ENCODE data around the gene PUM2.
A peak's percentile ranks its signal among the peaks of the same experiment; 100 is the strongest.

PUM2 gene

DNA sequence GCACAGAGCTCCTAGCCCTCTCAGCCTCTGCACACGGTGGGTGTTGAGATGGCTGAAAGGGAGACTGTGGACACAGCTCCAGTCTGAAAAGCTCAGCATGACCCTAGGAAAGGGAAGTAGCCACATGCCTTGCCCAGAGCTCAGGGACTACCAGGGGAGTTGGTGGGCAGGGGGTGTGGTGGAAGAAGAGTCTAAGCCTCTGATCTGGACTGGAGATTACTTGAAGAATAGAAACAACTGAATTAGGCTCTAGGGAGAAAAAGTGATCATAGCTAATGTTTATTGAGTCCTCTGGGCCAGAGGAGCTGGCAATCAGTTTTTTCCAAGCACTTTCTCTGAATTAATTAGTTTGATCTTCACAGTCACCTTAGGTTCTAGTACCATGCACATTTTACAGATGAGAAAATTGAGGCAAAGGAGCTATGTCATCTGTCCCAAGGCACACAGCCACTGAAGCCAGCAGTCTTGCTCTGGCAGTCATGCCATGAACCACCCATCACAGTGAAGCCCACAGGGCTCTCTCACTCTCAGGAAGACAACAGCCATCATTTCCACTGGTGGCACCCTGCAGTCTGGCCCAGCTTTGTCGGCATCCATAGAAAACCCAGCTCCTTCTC, 136.0 kb downstream of the PUM2 start:
- DNase-seq, result no peak

DNA sequence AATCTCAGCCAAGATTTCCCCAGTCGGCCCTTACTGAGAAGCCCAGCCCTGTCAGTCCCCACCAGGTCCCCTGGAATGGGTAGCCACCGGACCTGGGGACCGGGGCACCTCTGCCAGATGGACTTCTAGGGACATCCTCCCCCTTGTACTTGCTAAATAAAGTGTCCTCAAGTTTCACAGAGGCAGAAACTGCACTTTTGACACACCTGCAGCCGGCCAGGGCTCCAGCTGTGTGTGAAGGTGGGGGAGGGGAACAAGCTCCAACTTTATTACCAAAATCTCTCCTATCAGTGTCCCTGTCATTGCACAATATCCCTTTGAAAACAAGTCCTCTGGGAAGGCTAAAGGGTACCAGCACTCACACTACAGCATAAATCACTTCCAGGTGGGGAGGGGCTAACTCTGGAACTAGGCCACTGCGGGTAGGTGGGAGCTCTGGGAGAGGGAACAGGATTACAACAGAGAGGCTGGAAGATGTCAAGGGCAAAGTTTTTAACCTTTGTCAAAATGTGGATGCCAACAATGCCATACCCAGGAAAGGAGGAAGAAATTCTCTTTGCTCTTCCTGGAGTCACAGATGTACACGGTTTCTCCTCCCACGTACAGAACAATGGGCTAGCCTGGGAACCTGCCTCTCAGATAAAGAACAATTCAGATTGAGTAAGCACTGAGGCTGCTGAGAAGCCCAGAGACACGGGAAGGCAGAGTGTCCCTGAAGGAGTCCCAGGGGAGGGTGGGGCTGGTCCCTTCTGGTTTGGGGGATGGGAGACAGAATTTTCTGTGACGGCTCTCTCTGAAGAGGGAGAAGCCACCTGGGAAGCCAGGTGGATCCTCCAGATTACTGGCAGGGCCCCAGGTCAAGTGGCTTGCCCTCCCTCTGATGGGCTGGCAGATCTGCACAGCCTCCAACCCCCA, 136.7 kb downstream of the PUM2 start:
- peak; percentile 55 to 99 (median 85) for DNase-seq

DNA sequence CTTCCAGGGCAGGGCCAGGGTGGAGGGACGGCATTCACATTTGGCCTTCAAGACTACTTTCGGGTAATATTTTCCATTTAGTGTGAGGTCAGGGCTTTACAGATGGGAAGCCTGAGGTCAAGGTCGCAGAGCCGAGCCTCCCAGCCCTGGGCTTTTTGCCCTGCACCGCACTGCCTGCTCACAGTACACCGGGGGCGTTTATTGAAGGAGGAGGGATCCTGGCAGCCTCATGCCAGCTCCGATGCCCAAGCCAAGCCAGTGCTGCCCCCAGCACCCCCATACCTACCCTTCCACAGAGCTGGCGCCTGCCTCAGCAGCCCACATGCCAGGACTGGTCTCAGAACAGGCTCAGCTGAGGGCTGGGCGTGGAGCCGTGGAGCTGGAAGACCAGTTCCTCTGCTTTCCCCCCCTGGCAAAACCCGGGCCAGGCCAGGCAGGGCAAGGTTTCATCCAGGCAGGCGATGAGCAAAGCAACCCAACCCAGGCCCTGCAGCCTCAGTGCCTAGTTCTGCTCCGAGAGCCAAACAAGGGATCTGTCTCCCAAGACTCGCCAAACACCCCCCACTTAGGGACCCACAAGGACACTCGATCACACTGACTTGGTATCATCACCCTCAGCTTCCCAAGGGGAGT, 137.7 kb downstream of the PUM2 start:
- no peak for DNase-seq

DNA sequence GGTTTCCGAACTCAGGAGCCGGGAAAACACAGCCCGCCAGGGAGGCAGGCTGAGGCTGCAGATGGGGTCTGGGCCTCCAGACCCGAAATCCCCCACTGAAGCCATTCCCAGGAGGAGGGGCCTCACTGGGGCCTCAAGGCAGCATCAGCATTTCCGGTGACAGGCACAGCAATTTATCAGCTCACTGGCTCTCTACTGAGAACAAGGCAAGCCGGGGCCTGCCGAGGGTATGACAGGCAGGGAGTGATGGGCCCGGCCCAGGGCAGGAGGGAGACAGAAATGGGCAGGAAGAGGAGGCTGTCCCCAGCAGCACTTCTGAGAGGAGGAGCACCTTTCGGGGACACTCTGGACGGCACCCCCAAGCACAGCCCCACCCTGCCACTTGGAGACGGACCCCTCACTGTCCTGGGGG, 138.2 kb downstream of the PUM2 start:
- DNase-seq, result peak in 1 of 3 experiments; percentile 69

DNA sequence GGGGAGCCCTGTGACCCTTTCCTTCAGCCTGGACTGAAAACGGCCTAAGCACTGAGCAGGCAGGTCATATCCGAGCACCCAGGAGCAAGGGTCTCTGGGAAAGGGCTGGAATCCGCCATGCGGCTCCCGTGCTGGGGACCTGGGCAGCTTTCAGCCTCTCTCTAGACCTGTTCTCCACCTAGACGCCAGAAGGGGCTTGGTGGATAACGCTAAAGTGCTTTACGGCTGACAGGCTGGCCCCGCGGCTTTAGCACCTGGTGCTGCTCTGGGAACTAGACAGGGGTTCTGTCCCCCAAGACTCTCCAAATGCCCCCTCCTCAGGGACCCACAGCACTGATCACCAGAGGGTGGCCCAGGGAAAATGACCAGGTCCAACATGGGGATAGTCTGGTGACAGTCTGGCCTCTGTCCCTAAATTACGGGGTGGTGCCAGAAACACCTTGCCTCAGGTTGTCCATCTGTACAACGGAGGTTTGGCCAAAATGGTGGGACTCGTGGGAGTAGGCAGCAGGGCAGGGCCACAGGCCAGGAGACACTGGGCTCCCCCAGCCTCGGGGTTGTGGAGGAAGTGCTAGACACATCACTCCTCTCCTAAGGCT, 138.7 kb downstream of the PUM2 start:
- no peak for DNase-seq

DNA sequence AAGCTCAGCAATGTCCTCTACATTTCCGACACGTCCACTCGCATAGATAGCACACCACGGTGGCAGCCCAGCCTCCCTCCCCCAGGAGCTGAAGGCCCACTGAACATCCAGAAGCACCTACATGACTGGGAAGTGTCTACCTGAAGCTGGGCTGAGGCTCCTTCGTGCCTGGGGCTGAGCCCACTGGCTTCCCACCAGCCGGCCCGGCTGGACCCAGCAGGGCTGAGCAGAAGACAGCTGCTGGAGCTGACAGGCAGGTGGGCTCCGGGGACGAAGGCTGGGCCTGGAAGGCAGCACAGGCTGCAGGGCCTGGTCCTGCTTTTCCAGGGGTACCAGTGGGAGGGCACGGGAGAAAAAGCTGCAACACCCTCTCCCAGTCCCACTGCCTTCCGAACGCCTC, 139.2 kb downstream of the PUM2 start:
- DNase-seq, result no peak

DNA sequence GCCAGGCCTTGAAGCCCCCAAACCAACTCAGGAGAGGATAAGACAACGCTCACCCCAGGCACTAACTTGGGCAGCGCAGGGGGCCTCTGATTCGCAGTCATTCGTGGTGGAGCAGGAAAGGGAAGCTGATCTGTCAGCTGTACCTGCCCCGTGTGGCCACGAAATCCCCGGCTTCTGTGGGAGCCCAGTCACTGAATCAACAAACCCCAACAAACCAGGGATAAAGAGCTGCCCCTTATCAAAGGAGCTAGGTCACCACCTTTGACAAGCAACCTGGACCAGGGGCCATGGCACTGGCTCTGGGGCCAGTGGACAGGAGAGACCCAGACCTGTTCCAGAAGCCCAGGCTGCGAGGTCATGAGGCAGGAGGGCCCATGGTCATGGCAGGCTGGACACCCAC, 140.2 kb downstream of the PUM2 start:
- no peak for DNase-seq

DNA sequence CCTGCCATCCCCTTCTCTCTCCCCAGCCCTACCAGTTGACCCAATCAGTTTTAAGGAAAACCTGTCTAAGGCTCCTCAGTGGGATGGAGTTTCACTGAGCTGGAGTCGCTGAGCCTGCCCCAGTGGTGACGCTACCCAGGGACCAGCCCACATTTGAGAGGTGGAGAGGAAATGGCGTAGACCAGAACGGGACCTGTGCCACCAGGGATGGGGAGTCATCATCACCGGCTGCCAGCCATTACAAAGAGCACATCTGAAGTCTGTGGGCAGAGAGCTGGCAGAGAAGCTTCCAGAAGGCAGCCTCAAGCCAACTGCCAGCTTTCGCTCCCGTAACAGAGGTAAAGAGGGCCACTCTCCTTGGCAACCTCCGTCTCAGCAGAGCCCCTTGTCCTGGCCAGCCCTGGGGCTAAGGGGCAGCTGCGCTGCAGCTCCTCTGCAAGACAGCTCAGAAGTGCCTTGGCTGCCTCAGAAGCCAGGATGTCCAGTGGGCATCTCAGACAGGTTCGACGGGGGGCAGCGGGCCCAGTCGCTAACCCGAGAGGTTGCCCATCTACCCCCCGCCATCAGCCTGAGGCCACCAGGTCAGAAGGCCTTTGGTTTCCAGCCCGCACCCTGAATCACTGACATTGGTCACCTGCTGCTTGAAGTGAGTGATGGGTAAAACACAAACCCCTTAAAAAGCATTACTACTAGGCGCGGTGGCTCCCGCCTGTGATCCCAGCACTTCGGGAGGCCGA, 141.1 kb downstream of the PUM2 start:
- no peak for DNase-seq

DNA sequence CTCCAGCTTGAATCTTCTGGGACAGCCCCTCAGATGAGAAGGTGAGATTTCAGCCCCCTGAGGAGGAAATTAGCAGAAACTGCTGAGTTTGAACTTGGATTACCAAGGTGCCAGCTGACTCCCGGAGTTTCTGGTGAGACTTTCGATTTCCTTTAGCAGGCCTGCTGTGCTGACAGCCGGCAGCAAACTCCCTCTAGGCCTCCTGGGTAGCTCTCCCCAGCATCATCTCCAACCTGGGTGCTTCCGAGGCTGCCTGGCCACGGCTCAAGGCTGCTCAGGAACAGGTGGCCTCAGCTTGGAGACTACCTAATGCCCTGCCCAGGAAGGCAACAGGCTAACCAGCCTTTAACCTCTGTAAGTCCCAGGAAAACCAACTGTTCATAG, 142.2 kb downstream of the PUM2 start:
- DNase-seq, result peak in 1 of 3 experiments; percentile 29

DNA sequence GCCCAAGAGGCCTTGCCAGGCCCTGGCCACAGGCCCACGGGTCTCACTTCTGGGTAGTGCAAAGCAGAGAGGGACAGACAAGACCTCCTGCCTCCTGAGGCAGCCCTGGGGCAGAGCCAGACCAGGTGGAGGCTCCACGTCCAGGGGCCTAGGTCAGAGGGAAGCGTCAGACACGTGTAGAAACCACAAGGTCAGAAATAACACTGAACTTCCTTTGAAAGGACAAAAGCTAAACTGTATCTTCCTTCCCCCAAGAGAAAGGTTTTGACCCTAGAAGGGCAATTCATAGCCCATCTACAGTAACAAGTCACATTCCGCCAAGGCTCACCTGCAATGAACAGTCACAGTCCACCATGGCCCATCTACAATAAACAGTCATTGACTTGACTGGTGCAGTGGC, 143.6 kb downstream of the PUM2 start:
- no peak for DNase-seq

DNA sequence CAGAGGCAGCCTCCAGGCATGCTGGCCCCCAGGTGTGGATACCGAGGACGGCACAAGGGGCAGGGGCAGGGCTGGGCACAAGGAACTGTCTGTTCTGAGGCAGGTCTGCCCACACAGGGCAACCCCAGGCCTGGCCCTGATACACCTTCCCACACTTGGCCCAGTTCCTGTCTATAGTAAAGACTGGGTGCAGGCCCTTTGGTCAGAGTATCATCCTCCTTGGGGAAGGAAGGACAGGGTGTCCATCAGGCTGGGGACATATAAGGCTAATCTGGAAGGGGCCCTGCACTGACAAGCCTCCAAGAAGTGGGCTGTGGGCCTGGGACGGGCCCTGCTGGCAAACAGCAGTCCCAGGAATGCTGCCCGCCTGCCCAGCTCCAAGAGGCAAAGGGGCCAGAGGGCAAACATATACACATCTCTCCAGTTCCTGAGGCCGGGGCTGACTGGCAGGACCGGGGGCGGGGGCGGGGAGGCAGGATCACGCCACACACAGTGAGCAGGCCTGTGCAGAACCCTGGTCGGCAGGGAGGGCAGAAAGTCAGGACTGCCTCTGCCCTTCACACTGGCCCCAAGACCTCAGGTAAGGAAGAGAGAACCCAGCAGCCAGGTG, 144.6 kb downstream of the PUM2 start:
- no peak for DNase-seq

DNA sequence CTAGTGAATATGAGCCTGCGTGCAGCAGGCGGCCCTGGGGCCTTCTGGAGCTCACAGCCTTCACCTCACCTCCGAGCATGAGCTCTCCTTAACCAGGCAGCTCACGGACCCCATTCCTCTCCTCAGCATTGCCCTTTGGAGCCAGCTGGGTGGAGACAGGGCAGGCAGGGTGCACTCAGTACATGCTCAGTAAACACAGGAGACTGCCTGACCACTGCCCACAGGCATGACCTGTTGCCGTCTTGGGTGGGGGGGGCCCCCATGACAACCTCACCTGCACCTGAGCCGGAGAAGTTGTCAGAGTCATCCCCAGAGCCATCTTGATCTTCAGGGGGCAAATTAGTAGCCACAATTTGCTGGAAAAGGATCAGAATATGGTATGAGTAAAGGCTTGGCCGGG, 145.6 kb downstream of the PUM2 start:
- DNase-seq, result no peak

DNA sequence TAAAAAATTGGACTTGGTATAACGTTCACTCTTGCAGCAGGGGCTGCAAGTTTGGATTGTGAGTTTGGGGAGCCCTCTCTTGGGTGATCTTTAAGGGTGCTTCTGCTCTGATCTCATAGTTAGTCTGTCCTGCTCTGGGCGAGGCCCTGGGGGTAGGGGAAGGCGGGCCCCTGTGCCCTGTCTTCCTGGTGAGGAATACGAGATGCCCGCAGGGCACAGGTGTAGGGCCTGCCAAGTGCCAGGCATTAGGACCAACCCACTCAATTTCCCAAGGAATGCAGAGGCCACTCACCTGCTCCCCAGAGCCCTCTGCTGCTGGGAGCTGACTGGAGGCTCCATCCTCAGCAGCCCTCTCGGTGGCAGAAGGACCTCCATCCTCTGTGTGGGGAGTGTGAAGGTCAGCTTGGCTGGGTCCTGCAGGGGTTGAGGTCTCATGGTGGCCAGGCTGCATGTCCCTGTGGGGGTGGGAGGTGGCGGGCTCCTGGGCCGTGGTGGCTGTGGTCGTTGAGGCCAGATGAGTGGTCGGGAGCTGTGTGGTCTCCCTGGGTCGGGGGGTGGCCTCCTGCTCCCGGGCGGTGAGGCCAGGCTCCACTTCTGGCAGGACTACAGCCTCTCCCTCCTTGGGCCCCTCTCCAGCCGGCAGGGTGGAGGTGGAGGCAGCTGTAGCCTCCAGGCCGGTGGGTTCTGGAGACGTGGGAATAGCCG, 147.0 kb downstream of the PUM2 start:
- no peak for DNase-seq

DNA sequence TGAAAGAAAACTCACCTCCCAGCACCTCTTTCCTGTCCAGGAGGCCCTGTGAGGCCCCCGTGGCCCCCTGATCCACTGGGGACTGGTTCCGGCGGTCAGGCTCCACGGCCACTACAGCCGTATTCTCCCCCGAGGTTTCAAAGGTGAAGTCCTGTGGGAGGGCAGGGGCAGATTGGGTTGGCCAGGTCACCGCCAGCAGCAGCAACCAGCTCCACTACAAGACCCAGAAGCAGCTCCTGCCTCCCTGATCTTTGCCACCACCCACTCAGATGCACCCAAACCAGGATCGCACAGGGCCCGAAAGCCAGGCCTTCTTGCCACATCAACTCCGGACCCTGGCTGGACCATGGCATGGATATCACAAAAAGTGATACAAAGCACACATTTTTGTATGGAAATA, 147.6 kb downstream of the PUM2 start:
- DNase-seq, result no peak

DNA sequence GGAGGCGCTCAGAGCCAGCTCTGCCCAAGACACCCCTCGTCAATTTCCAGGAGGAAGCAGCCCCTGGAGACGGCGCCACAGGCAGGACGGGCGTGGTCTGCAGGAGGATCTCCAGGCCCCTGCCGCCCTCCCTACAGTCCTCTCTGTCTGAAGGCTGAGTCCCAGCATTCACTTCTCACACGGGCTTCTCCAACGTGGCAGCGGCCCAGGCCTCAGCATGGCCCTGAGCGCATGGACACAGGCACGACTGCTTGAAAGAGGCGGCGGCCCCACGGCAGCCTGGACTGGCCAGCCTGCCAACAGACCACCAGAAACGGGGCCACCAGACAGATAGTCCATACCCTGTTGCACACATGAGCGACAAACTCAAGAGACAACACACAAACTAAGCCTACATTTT, 149.0 kb downstream of the PUM2 start:
- DNase-seq, result no peak

DNA sequence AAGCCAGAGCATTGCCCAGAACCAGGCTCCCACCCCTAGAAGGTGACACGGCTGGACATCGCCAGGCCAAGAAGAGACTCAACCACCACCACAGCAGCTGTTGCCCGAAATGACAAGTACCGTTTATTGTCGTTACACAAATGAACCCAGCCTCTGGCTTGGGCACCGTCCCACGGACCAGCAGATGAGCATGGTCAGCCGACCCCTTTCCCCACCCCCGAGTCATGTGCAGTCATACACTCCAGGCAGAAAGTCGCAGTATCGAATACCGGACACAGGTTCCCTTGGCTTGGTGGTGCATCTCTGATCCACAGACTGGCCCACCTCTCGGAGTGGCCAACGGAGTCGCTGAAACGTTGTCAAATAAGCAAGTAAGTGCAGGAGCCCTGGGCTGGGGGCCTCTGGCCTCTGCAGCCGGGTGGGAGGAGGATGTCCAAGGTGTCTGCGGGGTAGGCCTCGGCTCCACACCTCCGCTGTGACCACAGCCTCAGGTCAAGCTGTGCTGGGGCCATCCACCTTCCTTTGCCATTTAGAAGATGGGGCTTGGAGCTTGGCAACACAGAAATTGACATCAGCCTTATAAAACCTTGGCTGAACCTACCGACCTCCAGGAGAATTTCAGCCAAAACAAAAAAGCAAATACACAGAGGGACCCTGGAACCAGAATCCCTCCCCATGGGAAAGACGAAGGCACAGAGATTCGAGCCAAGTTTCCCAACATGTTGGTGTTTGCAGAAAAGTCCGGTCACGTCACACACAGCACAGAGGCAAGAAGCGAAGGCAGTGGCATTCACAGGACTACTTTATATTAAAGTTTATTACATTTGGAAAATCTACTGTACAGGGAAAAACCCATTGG, 149.7 kb downstream of the PUM2 start:
- DNase-seq, result no peak

DNA sequence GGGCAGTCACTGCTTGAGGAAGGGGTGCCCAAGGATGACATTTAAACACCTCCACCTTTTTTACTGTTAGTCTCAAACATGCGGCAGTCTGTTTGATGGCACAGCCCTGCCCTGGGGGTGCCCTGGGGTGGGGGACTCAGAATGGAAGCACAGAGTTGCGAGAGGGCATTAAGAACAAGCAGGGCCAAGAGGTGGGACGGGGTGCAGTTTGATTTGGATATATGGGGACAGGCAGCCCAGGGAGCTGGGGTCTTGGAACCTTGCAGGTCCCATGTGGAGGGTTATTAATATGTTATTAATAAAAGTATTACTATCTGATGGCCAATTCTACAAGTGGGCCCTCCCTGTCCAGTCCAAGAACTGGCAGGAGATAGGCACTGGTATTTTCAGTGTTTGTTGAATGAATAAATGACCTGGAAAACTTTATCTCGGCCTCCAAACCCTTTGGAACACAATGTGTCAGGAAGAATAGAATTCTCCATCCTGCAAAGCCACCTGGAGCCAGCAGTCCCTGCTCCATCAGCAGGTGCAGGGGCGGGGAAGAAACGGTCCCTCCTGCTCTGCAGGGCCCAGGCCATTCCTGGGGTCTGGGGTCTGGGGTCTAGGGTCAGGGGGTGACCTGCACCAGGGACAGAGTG, 150.9 kb downstream of the PUM2 start:
- no peak for DNase-seq

DNA sequence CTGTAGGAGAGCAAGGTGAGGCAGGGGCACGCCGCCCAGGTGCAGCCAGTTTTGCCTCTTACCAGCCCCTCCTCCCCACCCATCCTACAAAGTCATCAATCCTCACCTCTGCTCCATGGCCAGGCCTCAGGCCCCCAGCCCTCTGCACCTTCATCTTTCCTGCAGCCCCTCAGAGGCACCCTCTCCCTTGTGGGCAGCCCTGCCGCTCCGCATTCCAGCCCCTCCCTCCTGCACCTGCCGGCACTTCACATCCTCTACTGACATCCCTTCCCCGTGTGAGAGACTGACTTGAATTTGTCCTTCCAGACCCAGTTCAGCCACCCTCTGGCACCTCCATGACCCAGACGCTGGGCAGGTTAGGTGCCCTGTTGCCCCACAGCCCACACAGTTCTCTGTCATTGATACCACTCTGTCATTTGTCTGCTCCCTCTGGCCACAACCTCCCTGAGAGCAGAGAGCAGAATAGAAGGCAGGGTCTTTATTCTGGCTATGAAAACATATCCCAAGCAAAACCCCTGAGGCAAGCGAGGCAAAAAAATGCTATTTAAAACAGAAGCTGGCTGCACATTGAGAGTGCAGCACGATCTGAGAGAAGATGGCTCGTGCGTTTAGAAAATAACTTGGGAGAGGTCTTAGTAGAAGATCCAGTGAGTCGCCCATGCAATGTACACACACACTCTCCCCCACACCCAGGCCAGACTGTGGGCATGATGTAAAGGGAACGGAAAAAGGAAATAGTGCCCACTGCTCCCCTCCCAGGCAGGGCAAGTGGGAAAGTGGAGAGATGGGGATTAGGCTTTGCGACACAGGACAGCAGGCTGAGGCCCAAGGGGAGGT, 151.6 kb downstream of the PUM2 start:
- peak; percentile 43 to 57 (median 43) for DNase-seq
